M059J (cell line): Measurements from ENCODE around the gene SDK1. TPM values are rescaled to one million over a fixed set of nuclear protein-coding genes. Genes with fewer than 3 reads are reported as not detected.
"Not testable (repeated sequence)": the region's sequence is repeated elsewhere in the genome, so short reads cannot be mapped to it uniquely, and the experiment has no call there.

ENCODE experiments used
- DNase-seq: peaks from one replicate; pipeline ENCODE4 v3.0.0-alpha.2; 2012; ENCODE audit warnings: low read depth
- total RNA-seq: library from RNA; depleted of rRNA; stranded (reverse); fragments of >200 nt; shearing (Covaris generic); gene quantifications from 2 replicates; pipeline ENCODE4 v1.2.3, GENCODE V29; 2014

The SDK1 gene
- total RNA-seq, 1 experiment from 2014 or later, result under 0.01 TPM

DNA sequence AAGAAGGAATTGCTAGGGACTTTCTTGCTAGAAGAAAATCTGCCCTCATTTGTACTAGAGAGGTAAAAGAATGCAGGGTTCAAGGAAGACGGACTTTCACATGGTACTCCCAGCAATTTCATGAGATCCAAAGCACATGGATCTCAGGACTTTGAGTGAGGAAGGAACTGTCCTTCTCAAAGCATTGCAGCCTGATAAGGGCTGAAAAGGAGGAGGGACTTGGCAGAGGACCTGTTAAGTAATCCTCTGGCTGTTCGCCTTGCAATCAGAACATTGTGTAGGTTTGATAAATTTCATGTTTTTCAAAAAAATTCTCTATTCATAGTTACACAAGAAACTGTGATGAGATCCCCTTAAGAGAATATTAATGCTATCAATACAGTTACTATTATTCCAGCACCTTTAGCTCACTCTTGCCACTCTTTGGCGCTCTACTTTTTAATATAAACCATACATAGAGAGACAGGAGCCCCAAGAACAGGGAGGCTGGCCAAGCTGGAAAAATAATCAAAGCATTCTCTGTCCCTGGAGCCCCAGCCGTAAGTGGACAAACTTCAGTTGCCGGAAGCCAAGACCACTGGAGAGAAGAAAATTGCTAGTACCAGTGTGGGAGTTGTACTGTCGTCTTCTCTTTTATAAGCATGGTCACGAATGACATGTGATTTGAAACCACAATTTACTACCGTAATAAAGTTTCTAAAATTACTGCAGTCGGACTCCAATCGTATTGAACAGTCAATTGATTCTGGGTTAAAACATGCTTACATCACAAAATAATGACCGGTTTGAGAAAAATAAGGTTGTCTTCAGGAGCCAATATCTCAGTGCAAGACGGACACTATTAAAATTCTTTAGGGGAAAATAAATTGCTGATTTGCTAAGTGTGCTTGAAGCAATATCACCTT lies 424.4 kb downstream of the SDK1 start:
- no peak for DNase-seq

GRCh38 chr7:3730276-3730675 lies 429.2 kb downstream of the SDK1 start:
- DNase-seq, result no peak

- DNase-seq, result no peak
Measured at GRCh38 chr7:3732395-3733005, 431.4 kb downstream of the SDK1 start.

- DNase-seq, result no peak
Measured at GRCh38 chr7:3733541-3734140, 432.6 kb downstream of the SDK1 start.

- DNase-seq, result no peak
Measured at GRCh38 chr7:3738964-3739363, 437.9 kb downstream of the SDK1 start.

GRCh38 chr7:3739983-3740382 lies 438.9 kb downstream of the SDK1 start:
- no peak for DNase-seq

DNA sequence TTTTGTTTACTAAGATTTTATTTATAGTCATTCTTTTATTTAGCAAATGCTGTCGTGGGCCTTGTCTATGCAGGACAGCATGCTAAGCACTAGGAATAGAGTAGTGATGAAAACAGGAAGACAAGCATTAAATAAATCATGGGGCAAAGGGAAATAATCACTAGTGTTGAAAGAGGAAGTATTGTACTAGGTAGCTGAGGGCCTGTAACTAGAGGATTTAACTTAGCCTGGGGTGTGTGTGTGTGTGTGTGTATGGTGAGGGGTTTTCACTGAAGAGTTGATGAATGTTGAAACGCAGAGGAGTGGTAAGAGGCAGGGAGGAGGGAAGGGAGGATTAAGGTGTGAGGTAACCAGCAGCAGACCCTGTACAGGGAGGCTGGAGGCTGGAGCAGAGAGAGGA lies 446.4 kb downstream of the SDK1 start:
- no peak for DNase-seq

- no peak for DNase-seq
Measured at GRCh38 chr7:3748389-3748788, 447.3 kb downstream of the SDK1 start.

DNA sequence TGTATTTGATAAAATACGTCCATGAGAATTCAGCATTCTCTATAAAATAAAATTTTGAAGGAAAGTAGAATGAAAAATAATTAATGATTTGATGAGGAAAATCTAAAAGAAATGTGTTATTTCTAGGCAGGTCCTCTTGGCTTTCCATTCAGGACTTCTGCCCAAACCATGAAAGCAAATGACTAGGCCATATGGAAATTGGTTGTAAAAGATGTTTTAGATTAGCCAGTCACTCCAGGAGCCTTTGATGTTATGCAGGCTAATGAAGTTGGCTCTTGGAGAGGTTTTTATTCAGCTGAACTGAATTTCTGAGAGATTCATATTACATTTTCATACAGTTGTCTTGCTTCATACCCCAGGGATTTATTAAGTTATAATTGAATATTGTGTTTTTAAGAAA lies 452.8 kb downstream of the SDK1 start:
- DNase-seq, result no peak

- DNase-seq, result peak; percentile 29
Measured at GRCh38 chr7:3754493-3755341, 453.7 kb downstream of the SDK1 start.

DNA sequence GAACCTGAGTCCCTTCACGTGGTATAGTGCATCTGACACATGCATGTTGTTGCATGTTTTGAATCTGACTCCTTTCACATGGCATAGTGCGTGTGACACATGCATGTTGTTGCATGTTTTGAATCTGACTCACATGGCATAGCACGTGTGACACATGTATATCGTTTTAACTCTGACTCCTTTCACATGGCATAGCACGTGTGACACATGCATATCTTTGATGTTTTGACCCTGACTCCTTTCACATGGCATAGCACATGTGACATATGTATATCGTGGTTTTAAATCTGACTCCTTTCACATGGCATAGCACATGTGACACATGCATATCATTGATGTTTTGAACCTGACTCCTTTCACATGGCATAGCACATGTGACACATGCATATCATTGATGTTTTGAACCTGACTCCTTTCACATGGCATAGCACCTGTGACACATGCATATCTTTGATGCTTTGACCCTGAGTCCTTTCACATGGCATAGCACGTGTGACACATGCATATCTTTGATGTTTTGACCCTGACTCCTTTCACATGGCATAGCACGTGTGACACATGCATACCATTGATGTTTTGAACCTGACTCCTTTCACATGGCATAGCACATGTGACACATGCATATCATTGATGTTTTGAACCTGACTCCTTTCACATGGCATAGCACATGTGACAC lies 454.9 kb downstream of the SDK1 start:
- DNase-seq, result not testable (repeated sequence)

DNA sequence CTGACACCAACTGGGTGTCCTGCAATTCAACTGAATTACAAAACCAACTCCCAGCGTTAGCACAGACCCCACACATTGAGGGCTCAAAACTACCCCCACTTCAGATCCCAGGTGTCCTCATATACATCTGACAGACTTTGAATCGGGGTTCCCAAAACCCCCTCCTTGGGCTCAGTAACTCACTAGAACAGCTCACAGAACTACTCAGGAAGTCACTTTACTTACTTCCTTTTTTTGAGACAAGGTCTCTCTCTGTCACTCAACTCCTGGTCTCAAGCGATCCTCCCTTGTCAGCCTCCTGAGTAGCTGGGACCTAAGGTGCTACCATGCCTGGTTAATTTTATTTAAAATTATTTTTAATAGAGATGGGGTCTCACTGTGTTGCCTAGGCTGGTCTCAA lies 456.0 kb downstream of the SDK1 start:
- no peak for DNase-seq

- no peak for DNase-seq
Measured at GRCh38 chr7:3760651-3761050, 459.6 kb downstream of the SDK1 start.

- no peak for DNase-seq
Measured at GRCh38 chr7:3762146-3762831, 461.2 kb downstream of the SDK1 start.

GRCh38 chr7:3767917-3768777 lies 467.1 kb downstream of the SDK1 start:
- no peak for DNase-seq

DNA sequence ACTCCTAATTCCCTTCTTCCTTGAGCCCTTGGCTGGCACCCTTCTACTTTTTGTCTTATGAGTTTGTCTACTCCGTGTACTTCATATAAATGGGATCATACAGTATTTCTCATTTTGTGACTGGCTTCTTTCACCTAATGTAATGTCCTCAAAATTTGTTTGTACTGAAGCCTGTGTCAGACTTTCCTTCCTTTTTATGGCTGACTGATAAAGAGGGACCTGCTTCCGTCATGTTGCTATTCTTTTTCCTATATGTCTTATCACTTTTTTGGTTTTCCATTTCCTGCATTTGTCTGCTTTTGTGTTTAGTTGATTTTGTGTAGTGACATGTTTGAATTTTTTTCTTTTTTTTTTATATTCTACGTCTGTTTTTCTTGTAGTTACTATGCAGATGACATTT lies 470.9 kb downstream of the SDK1 start:
- no peak for DNase-seq

GRCh38 chr7:3778345-3778744 lies 477.3 kb downstream of the SDK1 start:
- no peak for DNase-seq

- no peak for DNase-seq
Measured at GRCh38 chr7:3780016-3780415, 479.0 kb downstream of the SDK1 start.

DNA sequence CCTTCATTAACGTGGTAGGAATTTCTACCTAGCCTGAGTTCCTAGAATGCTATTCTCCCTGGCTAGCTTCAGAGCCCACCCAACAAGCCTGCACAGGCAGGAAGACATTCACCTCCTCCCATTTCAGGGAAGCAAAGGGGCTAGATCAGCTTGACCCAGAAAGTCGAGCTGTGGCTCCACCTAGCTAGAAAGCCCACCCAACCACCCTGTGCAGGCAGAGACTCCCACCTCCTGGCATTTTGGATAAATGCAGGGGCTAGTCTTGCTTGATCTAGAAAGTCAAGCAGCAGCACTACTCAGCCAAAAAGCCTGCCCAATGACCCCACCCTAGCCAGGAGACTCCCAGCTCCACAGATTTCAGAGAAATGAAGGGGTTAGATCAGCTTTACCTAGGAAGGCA lies 479.5 kb downstream of the SDK1 start:
- DNase-seq, result no peak

DNA sequence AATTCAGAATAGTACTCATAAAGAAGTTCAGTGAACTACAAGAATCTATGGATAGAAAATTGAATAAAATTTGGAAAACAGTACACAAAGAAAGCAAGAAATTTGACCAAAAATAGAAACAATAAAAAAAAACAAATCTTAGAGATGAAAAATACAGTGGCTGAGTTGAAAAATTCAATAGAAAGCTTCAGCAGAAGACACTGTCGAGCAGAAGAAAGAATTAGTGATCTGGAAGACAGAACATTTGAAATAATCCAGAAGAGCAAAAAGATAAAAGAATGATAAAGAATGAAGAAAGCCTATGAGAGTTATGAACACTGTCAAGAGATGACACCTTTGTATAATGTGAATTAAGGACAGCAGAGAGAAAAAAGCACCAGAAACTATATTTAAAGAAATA lies 480.6 kb downstream of the SDK1 start:
- no peak for DNase-seq
